SK-N-MC (cell line): ENCODE measurements around the gene KRABD2.

Experiments used
- EZH2 ChIP-seq: fragments of 200-600 bp; sonication (generic); IDR thresholded peaks from one replicate; pipeline ENCODE4 v1.6.1; 2017; ENCODE audit warnings: antibody characterized with exemption
- FOXP2 ChIP-seq: optimal IDR thresholded peaks from 2 replicates; pipeline ENCODE3; 2011; ENCODE audit warnings: mild to moderate bottlenecking, moderate library complexity; ENCODE audit not compliant: insufficient read depth; ENCODE audit errors: extremely low read length, control extremely low read depth
- POLR2AphosphoS5 ChIP-seq: IDR thresholded peaks from 2 replicates; pipeline ENCODE4 v1.6.1; 2012; ENCODE audit warnings: mild to moderate bottlenecking, low read depth, low read length, borderline replicate concordance

DNA sequence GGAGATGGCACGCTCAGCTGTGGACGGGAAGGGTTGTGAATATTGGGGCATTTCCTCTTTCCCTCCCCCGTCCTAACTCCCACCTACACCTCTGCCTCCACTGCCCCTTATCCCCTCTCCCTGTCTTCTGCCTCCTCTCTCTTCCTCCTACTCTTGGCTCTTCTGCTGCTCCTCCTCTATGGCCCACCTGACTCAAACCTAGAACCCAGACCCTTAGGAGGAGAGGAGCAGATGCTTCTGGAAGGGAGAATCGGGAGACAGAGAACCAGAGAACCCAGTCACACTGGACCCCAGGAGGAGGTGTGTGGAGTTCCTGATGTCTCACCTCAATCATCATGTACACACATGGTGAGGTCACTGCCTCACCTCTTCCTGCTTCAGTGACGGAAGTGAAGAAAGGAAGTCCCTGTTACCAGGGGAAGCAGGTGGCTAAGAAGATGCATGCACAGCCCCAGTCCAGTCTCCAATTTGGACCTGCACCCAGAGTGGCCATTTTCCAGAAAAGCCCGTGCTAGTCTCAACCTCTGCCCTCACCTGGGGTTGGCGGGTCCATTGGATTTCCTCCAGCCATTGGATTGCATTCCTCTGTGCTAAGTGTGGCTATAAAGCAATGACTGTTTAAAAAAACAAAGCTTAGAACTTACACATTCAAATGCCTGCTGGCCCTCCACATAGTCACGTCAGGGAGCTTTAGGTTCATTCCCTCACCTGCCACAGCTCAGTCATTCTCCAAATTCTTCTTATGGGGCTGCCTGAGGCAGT, 17.1 kb upstream of the KRABD2 start:
- no peak for TF ChIP-seq EZH2
- no peak for TF ChIP-seq POLR2AphosphoS5
- no peak for TF ChIP-seq FOXP2
